GM18873 (cell line): ENCODE results near the gene TRPM7.
"Not testable (repeated sequence)": the region's sequence is repeated elsewhere in the genome, so short reads cannot be mapped to it uniquely, and the experiment has no call there.

Experiments
- ATAC-seq: cut with Tn5 transposase; IDR thresholded peaks from one replicate; pipeline ENCODE4 v1.9.1; 2021; ENCODE audit warnings: mild to moderate bottlenecking, moderate library complexity, moderate number of reproducible peaks; ENCODE audit not compliant: unreplicated experiment, low FRiP score

TRPM7 gene

GRCh38 chr15:50665938-50666337 lies 20.7 kb downstream of the TRPM7 start:
- ATAC-seq: no peak

- no peak for ATAC-seq
These were observed 31.0 kb downstream of the TRPM7 start for GRCh38 chr15:50655555-50655954.

GRCh38 chr15:50653156-50653743 lies 33.3 kb downstream of the TRPM7 start:
- ATAC-seq: no peak

- ATAC-seq: no peak
These were observed 33.9 kb downstream of the TRPM7 start for GRCh38 chr15:50652671-50653070.

DNA sequence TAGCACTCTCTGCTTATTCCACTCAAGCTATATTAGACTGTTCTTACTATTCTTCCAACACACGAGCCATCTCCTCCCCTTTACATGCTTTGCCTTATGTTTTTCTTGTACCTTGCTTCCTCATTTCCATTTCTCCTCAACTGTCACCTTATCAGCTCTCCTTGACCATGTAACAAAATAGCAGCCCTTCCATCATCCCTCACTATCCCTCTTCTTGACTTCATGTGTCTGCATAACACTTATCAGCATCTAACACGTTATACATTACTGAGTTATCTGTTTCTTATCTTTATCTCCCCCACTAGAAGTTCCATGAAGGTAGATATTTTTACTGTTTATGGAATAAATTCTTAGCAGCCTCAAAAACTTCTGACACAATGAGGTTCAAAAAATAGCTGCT lies 45.3 kb downstream of the TRPM7 start:
- no peak for ATAC-seq

GRCh38 chr15:50636146-50636545 lies 50.5 kb downstream of the TRPM7 start:
- no peak for ATAC-seq

DNA sequence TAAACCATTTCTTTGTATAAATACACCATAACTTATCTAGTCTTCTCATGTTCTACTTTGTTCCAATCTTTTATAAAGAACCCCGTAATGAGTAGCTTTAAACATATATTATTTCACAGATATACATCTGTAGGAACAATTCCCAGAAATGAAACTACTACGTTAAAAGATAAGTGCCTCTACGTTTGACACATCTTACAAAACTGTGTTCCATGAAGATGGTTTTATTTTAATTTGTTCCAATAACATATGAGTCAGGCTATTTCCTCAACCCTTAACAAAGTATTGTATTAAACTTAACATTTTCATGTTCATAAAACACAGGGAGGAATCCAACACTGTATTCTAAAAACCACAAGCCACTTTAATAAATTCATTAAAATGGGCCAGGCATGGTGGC lies 52.9 kb downstream of the TRPM7 start:
- no peak for ATAC-seq

DNA sequence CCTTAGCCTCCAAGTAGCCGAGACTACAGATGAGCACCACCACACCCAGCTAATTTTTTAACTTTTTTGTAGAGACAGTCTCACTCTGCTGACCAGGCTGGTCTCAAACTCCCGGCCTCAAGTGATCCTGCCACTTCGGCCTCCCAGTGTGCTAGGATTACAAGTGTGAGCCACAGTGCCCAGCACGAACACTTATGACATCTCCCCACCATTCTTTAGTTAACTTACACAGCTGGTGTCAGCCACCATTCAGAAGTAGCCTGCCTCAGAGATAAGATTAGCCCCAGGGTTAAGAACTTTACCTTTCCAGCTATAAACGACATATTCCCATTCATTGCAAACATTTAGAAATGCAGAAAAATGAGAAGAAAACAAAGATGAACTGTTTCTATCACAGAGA lies 58.2 kb downstream of the TRPM7 start:
- ATAC-seq: no peak

GRCh38 chr15:50627351-50628055 lies 59.1 kb downstream of the TRPM7 start:
- no peak for ATAC-seq

GRCh38 chr15:50624616-50625168 lies 61.9 kb downstream of the TRPM7 start:
- no peak for ATAC-seq

DNA sequence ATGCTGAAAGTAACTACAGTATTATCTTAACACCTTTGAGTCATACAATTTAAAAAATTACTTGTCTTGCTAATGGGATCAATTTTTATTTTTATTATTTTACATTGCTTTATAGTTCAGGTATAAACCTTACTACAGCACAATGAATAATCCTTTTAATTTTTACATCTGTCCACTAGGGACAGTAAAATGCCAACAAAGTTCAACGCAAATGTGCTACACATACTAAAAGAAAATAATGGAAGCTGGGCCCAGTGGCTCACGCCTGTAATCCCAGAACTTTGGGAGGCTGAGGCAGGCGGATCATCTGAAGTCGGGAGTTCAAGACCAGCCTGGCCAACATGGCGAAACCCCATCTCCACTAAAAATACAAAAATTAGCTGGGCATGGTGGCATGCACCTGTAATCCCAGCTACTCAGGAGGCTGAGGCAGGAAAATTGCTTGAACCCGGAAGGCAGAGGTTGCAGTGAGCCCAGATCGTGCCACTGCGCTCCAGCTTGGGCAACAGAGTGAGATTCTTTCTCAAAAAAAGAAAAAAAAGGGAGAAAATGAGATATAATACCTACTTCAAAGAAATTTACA lies 64.1 kb downstream of the TRPM7 start:
- ATAC-seq: not testable (repeated sequence)

GRCh38 chr15:50616960-50617359 lies 69.6 kb downstream of the TRPM7 start:
- not testable (repeated sequence) for ATAC-seq

DNA sequence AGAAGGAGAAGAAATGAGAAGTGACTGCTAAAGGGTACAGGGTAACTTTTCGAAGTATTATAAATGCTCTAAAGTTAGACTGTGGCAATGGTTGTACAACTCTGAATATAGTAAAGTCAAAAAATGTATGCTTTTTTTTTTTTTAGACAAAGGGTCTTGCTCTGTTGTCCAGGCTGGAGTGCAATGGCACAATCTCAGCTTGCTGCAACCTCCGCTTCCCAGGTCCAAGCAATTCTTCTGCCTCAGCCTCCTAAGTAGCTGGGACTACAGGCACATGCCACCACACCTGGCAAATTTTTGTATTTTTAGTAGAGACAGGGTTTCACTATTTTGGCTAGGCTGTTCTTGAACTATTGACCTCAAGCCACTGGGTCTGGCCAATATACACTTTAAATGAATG lies 70.0 kb downstream of the TRPM7 start:
- not testable (repeated sequence) for ATAC-seq

GRCh38 chr15:50613600-50613999 lies 73.0 kb downstream of the TRPM7 start:
- no peak for ATAC-seq

DNA sequence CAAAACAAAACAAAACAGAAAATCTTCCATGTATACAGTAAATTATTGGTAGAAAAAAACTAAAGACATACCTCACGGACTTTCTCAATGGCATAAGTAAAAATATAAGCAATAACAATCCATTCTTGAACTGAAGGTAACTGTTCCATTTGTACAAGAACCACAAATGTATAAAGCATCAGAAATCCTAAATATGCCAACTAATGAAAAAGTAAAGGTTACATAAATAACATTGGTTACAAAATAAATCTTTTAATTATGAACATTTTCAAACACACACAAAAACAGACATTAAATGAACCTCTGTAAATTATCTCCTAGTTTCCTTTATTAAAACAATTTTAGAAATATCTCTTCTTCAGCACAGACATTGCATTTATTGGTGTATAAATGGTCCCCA lies 79.5 kb downstream of the TRPM7 start:
- no peak for ATAC-seq

GRCh38 chr15:50605462-50605861 lies 81.1 kb downstream of the TRPM7 start:
- ATAC-seq: no peak

DNA sequence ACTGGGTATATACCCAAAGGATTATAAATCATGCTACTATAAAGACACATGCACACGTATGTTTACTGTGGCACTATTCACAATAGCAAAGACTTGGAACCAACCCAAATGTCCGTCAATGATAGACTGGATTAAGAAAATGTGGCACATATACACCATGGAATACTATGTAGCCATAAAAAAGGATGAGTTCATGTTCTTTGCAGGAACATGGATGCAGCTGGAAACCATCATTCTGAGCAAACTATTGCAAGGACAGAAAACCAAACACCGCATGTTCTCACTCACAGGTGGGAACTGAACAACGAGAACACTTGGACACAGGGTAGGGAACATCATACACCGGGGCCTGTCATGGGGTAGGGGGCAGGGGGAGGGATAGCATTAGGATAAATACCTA lies 84.6 kb downstream of the TRPM7 start:
- not testable (repeated sequence) for ATAC-seq

DNA sequence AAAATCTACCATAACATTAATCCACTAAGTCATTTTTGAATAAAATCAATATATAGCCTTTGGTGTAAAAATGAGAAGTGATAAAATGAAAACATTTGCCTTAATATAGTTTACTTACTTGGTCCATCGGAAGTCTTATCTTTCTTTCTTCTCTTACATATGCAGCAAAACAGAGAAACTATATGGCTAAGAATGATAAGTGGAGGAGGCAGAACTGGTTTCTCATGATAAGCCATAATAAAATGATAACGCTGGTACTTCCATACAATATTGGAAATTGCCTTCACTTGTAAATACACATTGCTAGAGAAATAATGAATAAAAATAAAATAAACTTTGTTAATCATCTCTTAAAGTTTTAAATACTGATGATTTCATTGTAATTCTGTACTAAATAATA lies 92.3 kb downstream of the TRPM7 start:
- no peak for ATAC-seq

- no peak for ATAC-seq
These were observed 92.8 kb downstream of the TRPM7 start for GRCh38 chr15:50593761-50594160.

DNA sequence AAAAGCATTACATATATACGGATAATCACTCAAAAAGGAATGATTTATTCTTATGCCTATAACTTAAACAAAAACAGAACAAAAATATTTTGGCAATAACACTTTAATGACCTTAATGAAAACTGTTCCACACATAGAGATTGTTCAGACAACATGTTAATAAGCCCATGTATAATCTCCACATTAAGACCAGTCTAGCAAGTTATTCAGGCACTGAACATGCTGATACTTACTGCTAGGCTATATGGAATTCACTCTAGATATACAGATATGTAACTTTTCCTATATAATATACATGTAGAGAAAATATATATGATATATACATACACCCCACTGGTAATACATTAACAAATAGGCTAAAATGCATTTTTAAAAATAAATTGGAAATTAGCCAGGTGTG lies 96.3 kb downstream of the TRPM7 start:
- no peak for ATAC-seq

- ATAC-seq: no peak
These were observed 109.1 kb downstream of the TRPM7 start for GRCh38 chr15:50577492-50577891.

- ATAC-seq: no peak
These were observed 110.4 kb downstream of the TRPM7 start for GRCh38 chr15:50576166-50576565.
